ENCODE measurements around the gene SPDYE6. TPM values are rescaled to one million over a fixed set of nuclear protein-coding genes. Genes with fewer than 3 reads are reported as not detected.

Gene SPDYE6
- total and polyA plus RNA-seq, 2 donors (not counting 1 experiment from before 2014, with no cell fraction given): not detected

DNA sequence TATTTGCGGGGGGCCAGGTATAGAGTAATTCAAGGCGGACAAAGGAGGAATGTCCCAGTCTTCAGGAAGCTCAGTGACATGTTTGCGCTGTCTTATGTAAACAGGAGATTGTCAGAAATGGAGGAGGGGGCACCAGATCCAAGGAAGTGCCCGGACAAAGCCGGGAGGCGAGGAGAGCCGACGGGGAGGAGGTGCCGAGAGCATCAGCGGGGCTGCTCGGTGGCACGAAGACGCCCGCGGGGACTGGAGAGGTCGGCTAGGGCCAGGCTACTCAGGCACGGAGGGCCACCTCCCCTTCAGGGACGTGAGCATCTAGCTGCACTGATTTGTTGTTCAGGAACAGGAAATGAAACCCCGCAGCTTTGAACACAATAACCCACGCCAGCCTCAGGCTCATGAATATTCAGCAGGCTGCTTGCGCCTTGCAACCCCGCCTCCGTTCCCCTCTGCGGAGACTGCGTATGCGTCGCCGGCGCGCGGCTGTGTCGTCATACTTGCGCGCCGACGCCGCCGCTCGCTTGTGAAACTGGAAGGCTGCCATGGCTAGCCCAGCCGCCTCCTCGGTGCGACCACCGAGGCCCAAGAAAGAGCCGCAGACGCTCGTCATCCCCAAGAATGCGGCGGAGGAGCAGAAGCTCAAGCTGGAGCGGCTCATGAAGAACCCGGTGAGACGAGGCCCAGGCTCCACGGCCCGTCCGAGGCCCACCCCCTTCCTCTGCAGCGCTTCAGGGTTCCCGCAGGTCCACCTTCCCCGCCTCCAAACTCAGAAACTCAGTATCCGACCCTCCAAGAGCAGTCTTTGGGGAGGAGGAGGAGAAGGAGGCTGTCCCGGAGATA lies 39.8 kb upstream of the SPDYE6 start, which contains the start of gene PRKRIP1:
Gene PRKRIP1 (plus strand): TSS at position 491 of the 837 bp plus-strand sequence. CDS start 49 bp downstream, at position 540.
- peak within 1 kb of the TSS; percentile 67 to 98 (median 95) for H3K4me3 ChIP-seq (ENCODE audit: control extremely low read depth in 1 of 5, extremely low read depth in 1 of 5, insufficient read depth in 1 of 5, low read depth in 2 of 5, low read length in 4 of 5)
- H3K9ac ChIP-seq (ENCODE audit: low read length): peak within 1 kb of the TSS; percentile 90
- H3K36me3 ChIP-seq (replicated peaks in 1 of 2; ENCODE audit: control extremely low read depth in 1 of 2, control insufficient read depth in 1 of 2, extremely low read depth in 1 of 2, insufficient read depth in 2 of 2, low read length in 1 of 2): peaks cover 4 to 29% of the 10 kb centered on the region in 2 experiments
- peaks cover 39% of the 10 kb centered on the region for H3K79me2 ChIP-seq (ENCODE audit: control insufficient read depth, insufficient read depth, low read length)
- H3K4me3 Mint-ChIP-seq: peak within 1 kb of the TSS; percentile 87
- peak; percentile 98 for DNase-seq
- ChIA-PET POLR2A (interaction anchor here (0.6 to 2.5 kb wide), 18 partner anchors 8 to 920 kb away, joined by 3 to 18 read pairs (median 4); no protein-coding TSS in a partner anchor), CTCF (interaction anchor here (0.7 to 15.6 kb wide), 13 partner anchors 9 to 118 kb away, joined by 3 to 351 read pairs (median 6); no protein-coding TSS in a partner anchor)
- H3K4me2 ChIP-seq (replicated peaks; ENCODE audit: low read depth, low read length, poor library complexity, severe bottlenecking): peak within 1 kb of the TSS; percentile 96
- peak; percentile 99 for ATAC-seq (ENCODE audit: low read depth)
- peaks cover 10% of the 10 kb centered on the region for H4K20me1 ChIP-seq (ENCODE audit: control insufficient read depth, insufficient read depth, low read length, poor library complexity, severe bottlenecking)
- peak within 1 kb of the TSS; percentile 93 for H2AFZ ChIP-seq (ENCODE audit: insufficient read depth, low read depth, low read length, poor library complexity, severe bottlenecking)
- H3K4me1 ChIP-seq (ENCODE audit: control insufficient read depth in 2 of 2, insufficient read depth in 2 of 2, low read length in 2 of 2): peaks cover 15 to 21% of the 10 kb centered on the region in 2 donors
- H3K4me1 Mint-ChIP-seq: peaks cover 29% of the 10 kb centered on the region
- under 1% methylated on average over 48 of the region's 59 CpGs for WGBS (ENCODE audit: insufficient coverage)
- intact Hi-C loops (cut with micrococcal nuclease): loop anchor here (1.0 kb wide), 5 partner anchors 30 to 110 kb away; partner anchors contain the start of genes ORAI2 and SH2B2
- peak within 1 kb of the TSS; percentile 92 for H3K27ac Mint-ChIP-seq
- H3K27ac ChIP-seq (ENCODE audit: low read length in 2 of 2): peak within 1 kb of the TSS; percentile 86 to 88
- TF ChIP-seq, protein P1, sequence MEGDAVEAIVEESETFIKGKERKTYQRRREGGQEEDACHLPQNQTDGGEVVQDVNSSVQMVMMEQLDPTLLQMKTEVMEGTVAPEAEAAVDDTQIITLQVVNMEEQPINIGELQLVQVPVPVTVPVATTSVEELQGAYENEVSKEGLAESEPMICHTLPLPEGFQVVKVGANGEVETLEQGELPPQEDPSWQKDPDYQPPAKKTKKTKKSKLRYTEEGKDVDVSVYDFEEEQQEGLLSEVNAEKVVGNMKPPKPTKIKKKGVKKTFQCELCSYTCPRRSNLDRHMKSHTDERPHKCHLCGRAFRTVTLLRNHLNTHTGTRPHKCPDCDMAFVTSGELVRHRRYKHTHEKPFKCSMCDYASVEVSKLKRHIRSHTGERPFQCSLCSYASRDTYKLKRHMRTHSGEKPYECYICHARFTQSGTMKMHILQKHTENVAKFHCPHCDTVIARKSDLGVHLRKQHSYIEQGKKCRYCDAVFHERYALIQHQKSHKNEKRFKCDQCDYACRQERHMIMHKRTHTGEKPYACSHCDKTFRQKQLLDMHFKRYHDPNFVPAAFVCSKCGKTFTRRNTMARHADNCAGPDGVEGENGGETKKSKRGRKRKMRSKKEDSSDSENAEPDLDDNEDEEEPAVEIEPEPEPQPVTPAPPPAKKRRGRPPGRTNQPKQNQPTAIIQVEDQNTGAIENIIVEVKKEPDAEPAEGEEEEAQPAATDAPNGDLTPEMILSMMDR (IDR thresholded peaks at IDR 0.05): no peak
- TF ChIP-seq EZH2 (IDR thresholded peaks at IDR 0.05; ENCODE audit: borderline replicate concordance, insufficient read depth, low read depth, low read length, poor library complexity, severe bottlenecking): no peak
- no peaks in the 10 kb centered on the region for H3K27me3 ChIP-seq (replicated peaks in 1 of 4; ENCODE audit: control extremely low read depth in 1 of 4, control insufficient read depth in 3 of 4, insufficient read depth in 4 of 4, low read length in 3 of 4)
- H3K9me3 ChIP-seq (ENCODE audit: control extremely low read depth in 1 of 3, control insufficient read depth in 2 of 3, insufficient read depth in 1 of 3, low read length in 2 of 3): no peaks in the 10 kb centered on the region
- H3K27me3 Mint-ChIP-seq: no peaks in the 10 kb centered on the region
- H3K9me3 Mint-ChIP-seq (ENCODE audit: insufficient read depth): no peaks in the 10 kb centered on the region

All from B cell (primary cell).